Fibroblast of pulmonary artery (primary cell): ENCODE measurements around the gene C1QL2.

Experiments used
- DNase-seq: peaks from one replicate; pipeline ENCODE4 v3.0.0-alpha.2; 2010; ENCODE audit warnings: low read depth
- H3K4me3 ChIP-seq: replicated peaks from 2 replicates; pipeline ENCODE4 v1.5.1; 2011; ENCODE audit warnings: low read depth, mild to moderate bottlenecking, control low read depth, low read length, moderate library complexity
- TF ChIP-seq, protein P1 (sequence below): IDR thresholded peaks from 2 replicates; pipeline ENCODE4 v1.5.1; 2011; ENCODE audit warnings: mild to moderate bottlenecking, control low read depth, low read length, inconsistent platforms; ENCODE audit errors: missing control alignments

The C1QL2 gene

DNA sequence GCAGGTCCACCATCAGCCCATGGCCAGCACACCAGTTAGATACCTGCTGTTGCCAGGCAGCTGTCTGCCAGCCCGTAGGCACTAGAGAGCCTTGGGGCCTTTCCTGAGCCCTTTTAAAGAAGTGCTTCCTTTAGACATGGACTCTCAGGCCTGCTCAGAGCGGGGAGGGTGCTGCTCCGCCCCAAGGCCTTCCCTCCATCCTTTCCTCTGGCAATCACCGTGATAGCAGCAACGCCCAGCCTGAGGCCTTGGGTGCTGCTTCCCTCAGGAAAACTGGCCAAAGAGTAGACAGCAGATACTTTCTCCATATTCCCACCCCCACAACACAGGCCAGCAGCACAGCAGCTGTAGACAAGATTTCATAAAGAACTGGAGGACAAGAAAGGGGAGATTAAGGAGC, 22.3 kb upstream of the C1QL2 start:
- TF ChIP-seq, protein P1, sequence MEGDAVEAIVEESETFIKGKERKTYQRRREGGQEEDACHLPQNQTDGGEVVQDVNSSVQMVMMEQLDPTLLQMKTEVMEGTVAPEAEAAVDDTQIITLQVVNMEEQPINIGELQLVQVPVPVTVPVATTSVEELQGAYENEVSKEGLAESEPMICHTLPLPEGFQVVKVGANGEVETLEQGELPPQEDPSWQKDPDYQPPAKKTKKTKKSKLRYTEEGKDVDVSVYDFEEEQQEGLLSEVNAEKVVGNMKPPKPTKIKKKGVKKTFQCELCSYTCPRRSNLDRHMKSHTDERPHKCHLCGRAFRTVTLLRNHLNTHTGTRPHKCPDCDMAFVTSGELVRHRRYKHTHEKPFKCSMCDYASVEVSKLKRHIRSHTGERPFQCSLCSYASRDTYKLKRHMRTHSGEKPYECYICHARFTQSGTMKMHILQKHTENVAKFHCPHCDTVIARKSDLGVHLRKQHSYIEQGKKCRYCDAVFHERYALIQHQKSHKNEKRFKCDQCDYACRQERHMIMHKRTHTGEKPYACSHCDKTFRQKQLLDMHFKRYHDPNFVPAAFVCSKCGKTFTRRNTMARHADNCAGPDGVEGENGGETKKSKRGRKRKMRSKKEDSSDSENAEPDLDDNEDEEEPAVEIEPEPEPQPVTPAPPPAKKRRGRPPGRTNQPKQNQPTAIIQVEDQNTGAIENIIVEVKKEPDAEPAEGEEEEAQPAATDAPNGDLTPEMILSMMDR: no peak
- no peak for DNase-seq
- no peak overlapping the region for H3K4me3 ChIP-seq

GRCh38 chr2:119179991-119180390, 21.4 kb upstream of the C1QL2 start:
- DNase-seq: no peak
- TF ChIP-seq, protein P1: no peak
- H3K4me3 ChIP-seq: no peak overlapping the region

- TF ChIP-seq, protein P1: no peak
- DNase-seq: no peak
- H3K4me3 ChIP-seq: no peak overlapping the region
Observed at GRCh38 chr2:119179202-119179601, 20.7 kb upstream of the C1QL2 start.

DNA sequence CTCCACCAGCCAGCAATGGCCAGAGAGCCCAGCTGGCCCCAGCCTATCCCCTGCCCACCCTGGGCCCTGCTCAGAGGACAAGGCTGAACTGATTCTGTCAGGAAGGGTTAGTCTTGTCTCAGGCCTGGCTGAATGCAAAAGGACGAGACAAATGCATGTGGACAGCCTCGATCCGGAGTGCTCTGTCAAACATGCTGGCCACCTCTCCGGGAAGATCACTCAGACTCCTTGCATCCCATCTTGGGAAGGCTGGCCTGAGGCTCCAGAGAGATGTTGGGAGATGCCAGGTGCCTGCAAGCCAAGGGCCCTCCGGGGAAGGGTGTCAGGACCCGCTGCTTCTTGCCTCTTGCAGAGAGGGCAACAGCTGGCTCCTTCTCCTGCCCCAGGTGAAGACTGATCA, 20.2 kb upstream of the C1QL2 start:
- no peak overlapping the region for H3K4me3 ChIP-seq
- DNase-seq: no peak
- TF ChIP-seq, protein P1: no peak

DNA sequence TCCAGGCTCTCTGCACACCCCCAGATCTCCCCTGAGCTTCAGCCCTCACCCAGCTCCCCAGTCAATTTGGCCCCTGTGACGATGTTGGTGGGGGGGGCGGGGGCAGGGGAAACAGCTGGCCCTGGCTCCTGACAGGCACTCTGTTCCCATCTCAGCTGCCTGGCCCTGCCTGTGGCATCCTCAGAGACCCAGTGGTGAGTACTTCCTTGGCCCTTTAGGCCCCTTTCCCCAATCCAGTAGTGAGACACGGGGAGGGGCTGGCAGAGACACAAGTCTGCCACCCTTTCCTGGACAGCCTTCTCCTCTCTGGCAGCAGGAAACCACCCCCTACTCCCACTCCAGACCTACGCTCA, 19.3 kb upstream of the C1QL2 start:
- no peak overlapping the region for H3K4me3 ChIP-seq
- TF ChIP-seq, protein P1: no peak
- DNase-seq: no peak

- no peak for DNase-seq
- TF ChIP-seq, protein P1: no peak
- no peak overlapping the region for H3K4me3 ChIP-seq
Observed at GRCh38 chr2:119177171-119177837, 18.8 kb upstream of the C1QL2 start.

- H3K4me3 ChIP-seq: no peak overlapping the region
- DNase-seq: no peak
- TF ChIP-seq, protein P1: no peak
Observed at GRCh38 chr2:119175517-119175916, 17.0 kb upstream of the C1QL2 start.
